Urinary bladder (tissue), 4 donors: ENCODE results near the gene SMIM21. TPM values are rescaled to one million over a fixed set of nuclear protein-coding genes. Genes with fewer than 3 reads are reported as not detected.

Experiments used
- DNase-seq: peaks from one replicate; pipeline ENCODE4 v3.0.0-alpha.2; 2015; ENCODE audit errors: extremely low spot score
- H3K27ac ChIP-seq: one replicate; pipeline ENCODE4 v1.5.1; 2013; ENCODE audit warnings: low read depth, mild to moderate bottlenecking, moderate library complexity
- H3K36me3 ChIP-seq: one replicate; pipeline ENCODE4 v1.6.1; 2013; ENCODE audit warnings: mild to moderate bottlenecking, moderate library complexity; ENCODE audit not compliant: insufficient read depth
- H3K4me1 ChIP-seq: one replicate; pipeline ENCODE4 v1.6.1; 2013; ENCODE audit warnings: mild to moderate bottlenecking, moderate library complexity; ENCODE audit not compliant: insufficient read depth
- H3K4me3 ChIP-seq: one replicate; pipeline ENCODE4 v1.5.1; 2013; ENCODE audit warnings: low read depth, low read length
- WGBS: extraction: QIAGEN DNeasy Blood & Tissue Kit; methylation state at CpG from one replicate; pipeline ENCODE4 v1.1.7; 2013; 5-methylcytosine and 5-hydroxymethylcytosine counted together
- polyA plus RNA-seq: library from polyadenylated mRNA; stranded (reverse); fragments of 200-250 nt; gene quantifications from one replicate; pipeline ENCODE4 v1.2.3, GENCODE V29; 2013
- total RNA-seq: library from RNA; depleted of rRNA; stranded (reverse); fragments of >200 nt; gene quantifications from one replicate; pipeline ENCODE4 v1.2.3, GENCODE V29; 2014
- donor health status: healthy with polysubstance abuse.
- donor health status: healthy.

SMIM21 gene
- total and polyA plus RNA-seq, 2 donors, result not detected

DNA sequence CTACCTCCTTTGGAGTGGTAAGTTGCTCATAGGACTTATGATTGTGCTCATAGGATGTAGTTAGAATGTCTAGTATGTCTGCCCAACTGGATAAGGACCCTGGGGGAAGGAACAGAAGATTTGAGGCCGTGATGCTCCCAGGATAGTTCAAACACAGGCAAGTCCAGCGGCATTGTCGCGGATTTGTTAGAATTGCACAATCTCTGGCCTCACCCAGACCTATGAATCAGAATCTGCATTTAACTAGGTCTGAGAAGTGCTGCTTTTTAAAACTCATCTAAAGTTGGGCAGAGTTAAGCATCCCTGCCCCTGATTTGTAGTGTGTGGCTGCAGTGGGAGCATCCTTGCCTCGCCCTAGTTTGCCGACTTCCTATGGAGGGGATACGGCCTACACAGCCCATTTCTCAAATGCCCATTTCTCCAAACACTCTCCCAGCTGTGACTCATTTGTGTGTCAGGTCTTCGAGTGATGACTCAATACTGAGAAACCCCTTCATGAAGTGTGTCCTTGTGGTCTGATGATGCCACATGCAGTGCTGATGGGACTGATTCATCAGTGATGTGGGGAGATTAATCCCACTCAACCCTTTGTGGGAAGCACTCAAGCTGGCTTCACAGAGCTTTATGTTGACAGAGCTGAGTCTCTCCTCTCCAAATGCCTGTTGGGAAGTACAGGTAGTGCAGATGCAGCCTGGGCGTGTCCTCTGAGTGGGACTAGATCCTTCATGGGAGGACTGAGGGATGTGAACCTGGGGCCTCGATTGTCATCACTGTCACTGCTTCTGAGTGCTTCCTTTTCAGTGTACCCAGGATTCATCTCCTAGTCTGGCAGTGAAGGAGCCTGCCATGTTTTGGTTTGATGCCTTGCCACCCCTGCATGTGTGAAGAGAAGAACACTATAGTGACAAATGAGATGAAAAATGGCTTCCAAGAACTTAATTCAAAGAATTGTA lies 18.7 kb downstream of the SMIM21 start:
- no peak for DNase-seq
- Histone ChIP-seq H3K36me3 (no peaks in the 10 kb centered on the region), H3K27ac (no peak overlapping the region), H3K4me3 (no peak overlapping the region), H3K4me1 (no peaks in the 10 kb centered on the region)
- WGBS, result 87% methylated on average over 10 of the region's 10 CpGs

- Histone ChIP-seq H3K27ac (no peak overlapping the region), H3K36me3 (no peaks in the 10 kb centered on the region), H3K4me3 (no peak overlapping the region), H3K4me1 (no peaks in the 10 kb centered on the region)
- WGBS, result 40% methylated on average over 21 of the region's 21 CpGs
- DNase-seq, result no peak
Observed at GRCh38 chr18:75407468-75408437, 19.8 kb downstream of the SMIM21 start.

GRCh38 chr18:75406491-75407445 lies 20.7 kb downstream of the SMIM21 start:
- H3K4me1 ChIP-seq, result no peaks in the 10 kb centered on the region
- no peak for DNase-seq
- 82% methylated on average over 28 of the region's 28 CpGs for WGBS
- H3K36me3 ChIP-seq, result no peaks in the 10 kb centered on the region
- no peak overlapping the region for H3K4me3 ChIP-seq
- no peak overlapping the region for H3K27ac ChIP-seq

DNA sequence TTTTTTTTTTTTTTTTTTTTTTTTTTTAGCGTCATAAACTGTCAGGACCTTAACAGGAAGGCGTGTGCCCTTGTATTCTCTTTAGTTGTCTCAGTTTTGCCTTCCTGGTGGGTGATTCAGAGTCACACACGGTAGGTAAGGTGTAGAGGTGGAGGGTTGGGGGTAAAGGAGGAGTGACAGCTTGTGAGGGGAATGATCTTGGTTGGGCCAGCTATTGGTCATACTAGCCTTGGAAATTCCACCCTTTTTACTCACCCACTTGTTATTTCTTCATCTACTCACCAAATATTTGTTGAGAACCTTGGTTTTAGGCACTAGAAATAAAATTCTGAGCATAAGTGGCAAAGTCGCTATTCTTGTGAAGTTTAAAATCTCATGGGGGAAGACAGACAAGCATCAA lies 22.2 kb downstream of the SMIM21 start:
- no peak overlapping the region for H3K4me3 ChIP-seq
- no peaks in the 10 kb centered on the region for H3K36me3 ChIP-seq
- no peak for DNase-seq
- H3K4me1 ChIP-seq, result no peaks in the 10 kb centered on the region
- H3K27ac ChIP-seq, result no peak overlapping the region
- WGBS, result 96% methylated on average over 4 of the region's 4 CpGs

- no peaks in the 10 kb centered on the region for H3K36me3 ChIP-seq
- no peak overlapping the region for H3K27ac ChIP-seq
- 93% methylated on average over 3 of the region's 3 CpGs for WGBS
- DNase-seq, result no peak
- H3K4me3 ChIP-seq, result no peak overlapping the region
- H3K4me1 ChIP-seq, result no peaks in the 10 kb centered on the region
Observed at GRCh38 chr18:75400366-75400765, 27.1 kb downstream of the SMIM21 start.

- no peaks in the 10 kb centered on the region for H3K36me3 ChIP-seq
- H3K4me3 ChIP-seq, result no peak overlapping the region
- 88% methylated on average over 7 of the region's 7 CpGs for WGBS
- H3K27ac ChIP-seq, result no peak overlapping the region
- no peak for DNase-seq
- no peaks in the 10 kb centered on the region for H3K4me1 ChIP-seq
Observed at GRCh38 chr18:75395137-75395536, 32.4 kb downstream of the SMIM21 start.

DNA sequence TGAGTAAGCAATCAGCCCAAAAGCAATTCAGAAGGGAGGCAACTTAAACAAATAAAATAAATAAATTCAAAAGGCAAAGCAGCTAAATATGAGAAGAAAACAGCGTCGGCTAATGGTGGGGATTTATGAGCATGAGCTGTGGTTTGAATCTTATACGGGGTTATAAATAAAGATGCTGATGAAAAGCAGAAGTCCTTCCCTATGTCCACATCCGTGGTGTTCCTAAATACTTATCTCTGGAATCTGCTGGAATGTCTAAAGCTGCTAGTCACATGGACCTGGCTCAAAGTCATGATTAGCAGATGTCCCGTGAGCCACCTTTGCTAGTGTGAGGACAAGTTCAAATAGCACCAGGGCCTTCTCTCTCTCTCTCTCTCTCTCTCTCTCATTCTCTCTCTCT lies 33.8 kb downstream of the SMIM21 start:
- Histone ChIP-seq H3K4me3 (no peak overlapping the region), H3K36me3 (no peaks in the 10 kb centered on the region), H3K4me1 (no peaks in the 10 kb centered on the region), H3K27ac (no peak overlapping the region)
- DNase-seq, result no peak
- WGBS, result 17% methylated on average over 5 of the region's 5 CpGs

GRCh38 chr18:75392226-75392578 lies 35.3 kb downstream of the SMIM21 start:
- 92% methylated on average over 10 of the region's 10 CpGs for WGBS
- H3K4me3 ChIP-seq, result no peak overlapping the region
- H3K36me3 ChIP-seq, result no peaks in the 10 kb centered on the region
- DNase-seq, result no peak
- H3K27ac ChIP-seq, result no peak overlapping the region
- H3K4me1 ChIP-seq, result no peaks in the 10 kb centered on the region

DNA sequence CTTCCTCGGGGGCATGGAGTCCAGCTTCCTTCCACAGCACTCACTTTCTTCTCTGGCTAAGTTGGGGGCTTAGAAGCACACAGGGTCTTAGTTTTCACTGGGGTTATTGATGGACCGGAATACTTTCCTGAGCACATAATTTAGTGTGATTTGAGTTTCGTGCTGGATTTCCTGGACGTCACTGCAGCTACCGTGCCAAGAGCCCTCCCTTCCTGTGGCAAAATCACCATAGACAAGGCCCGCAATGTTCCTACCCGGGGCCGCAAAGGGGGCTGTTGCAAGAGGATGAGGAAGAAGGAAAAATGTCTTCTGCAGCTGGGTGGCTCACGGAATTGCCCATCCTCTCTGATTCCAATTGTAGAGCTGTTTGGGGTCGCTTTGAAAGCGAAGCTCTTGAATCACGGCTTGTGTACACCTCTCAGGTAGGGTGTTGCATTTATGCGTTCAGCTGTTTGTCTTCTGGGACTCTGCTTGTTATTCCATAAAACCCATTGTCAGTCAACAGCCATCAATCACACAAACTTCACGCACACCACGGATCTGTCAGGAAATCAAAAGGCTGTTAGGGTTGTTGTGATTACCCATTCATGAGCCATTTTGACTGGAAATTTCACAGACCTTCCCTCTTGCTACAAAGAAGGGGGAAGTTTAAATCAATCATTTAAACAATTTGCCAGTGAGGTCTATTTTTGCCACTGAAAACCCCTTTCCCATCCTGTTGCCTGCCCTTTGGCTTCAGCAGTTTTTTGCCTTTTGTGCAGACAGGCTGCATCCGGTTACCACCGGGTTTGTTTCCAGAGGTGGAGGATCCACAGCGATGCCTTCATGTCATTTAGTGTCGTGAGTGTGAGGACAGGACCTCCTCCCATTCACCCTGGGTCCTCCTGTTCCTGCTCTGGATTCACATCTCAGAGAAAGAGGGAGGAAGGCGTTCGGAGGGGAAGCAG lies 36.0 kb downstream of the SMIM21 start:
- Histone ChIP-seq H3K4me3 (no peak overlapping the region), H3K4me1 (no peaks in the 10 kb centered on the region), H3K36me3 (no peaks in the 10 kb centered on the region), H3K27ac (no peak overlapping the region)
- 78% methylated on average over 21 of the region's 21 CpGs for WGBS
- no peak for DNase-seq

GRCh38 chr18:75390854-75391253 lies 36.6 kb downstream of the SMIM21 start:
- no peak for DNase-seq
- H3K4me1 ChIP-seq, result no peaks in the 10 kb centered on the region
- WGBS, result 84% methylated on average over 2 of the region's 2 CpGs
- no peak overlapping the region for H3K4me3 ChIP-seq
- no peaks in the 10 kb centered on the region for H3K36me3 ChIP-seq
- H3K27ac ChIP-seq, result no peak overlapping the region

- H3K27ac ChIP-seq, result no peak overlapping the region
- DNase-seq, result no peak
- H3K4me1 ChIP-seq, result no peaks in the 10 kb centered on the region
- no peak overlapping the region for H3K4me3 ChIP-seq
- H3K36me3 ChIP-seq, result no peaks in the 10 kb centered on the region
- 74% methylated on average over 4 of the region's 4 CpGs for WGBS
Observed at GRCh38 chr18:75384144-75384543, 43.4 kb downstream of the SMIM21 start.
